GM19455 (cell line): ENCODE measurements around the gene NOS2.
"Not testable (repeated sequence)": the region's sequence is repeated elsewhere in the genome, so short reads cannot be mapped to it uniquely, and the experiment has no call there.

ENCODE experiments used
- ATAC-seq: cut with Tn5 transposase; IDR thresholded peaks from one replicate; pipeline ENCODE4 v1.9.1; 2021; ENCODE audit not compliant: unreplicated experiment

The NOS2 gene

GRCh38 chr17:27800522-27800921 is at the start of gene NOS2:
Gene NOS2 (minus strand): TSS chr17:27800529. CDS start chr17:27798809, 1,720 bp downstream.
- ATAC-seq = no peak

DNA sequence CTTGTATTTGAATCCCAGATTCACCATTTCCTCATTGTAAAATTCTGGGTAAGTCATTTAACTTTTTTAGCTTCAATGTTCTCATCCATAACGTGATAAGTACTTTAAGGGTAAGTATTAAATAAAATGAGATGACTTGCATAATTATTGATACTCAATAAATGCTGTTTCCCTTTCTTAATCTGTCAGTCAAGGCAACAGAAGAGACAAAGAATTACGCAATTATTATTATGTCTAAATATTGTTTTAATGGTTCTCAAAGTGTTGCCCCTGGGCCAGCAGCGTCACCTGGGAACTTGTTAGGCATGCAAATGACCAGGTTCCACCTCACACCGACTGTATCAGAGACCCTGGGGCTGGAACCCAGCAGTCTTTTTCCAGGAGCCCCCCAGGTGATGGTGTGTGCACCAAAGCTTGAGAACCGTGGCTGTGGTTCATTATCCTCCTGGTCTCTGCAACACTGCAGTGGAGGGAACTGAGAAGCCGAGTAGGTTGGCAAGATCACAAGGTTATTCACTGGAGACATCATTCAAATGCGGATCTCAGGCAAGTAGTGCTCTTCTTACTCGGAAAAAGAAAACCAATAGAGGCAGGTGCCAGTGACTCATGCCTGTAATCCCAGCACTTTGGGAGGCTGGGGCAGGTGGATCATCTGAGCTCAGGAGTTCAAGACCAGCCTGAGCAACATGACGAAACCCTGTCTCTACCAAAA is 49.3 kb upstream of the NOS2 start:
- ATAC-seq = no peak

DNA sequence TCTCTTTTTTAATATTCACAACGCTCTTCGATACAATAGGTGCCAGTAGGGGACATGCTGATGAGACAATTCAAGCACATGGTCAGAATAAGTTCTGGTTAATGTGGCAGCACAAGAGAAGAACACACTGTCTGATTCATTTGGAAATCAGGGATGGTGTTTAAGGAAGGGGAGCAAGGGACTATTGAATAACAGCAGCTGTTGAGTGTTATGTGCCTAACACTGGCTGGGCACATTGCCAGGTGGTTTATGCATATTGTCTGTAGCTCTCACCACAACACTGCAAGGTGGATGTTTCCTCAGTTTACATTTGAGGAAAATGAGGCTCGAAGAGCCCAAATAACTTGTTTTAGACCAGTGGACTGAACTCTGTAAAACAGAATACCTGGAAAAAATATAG is 48.6 kb upstream of the NOS2 start:
- ATAC-seq = no peak

- not testable (repeated sequence) for ATAC-seq
Observed at GRCh38 chr17:27846808-27847307, 46.5 kb upstream of the NOS2 start.

DNA sequence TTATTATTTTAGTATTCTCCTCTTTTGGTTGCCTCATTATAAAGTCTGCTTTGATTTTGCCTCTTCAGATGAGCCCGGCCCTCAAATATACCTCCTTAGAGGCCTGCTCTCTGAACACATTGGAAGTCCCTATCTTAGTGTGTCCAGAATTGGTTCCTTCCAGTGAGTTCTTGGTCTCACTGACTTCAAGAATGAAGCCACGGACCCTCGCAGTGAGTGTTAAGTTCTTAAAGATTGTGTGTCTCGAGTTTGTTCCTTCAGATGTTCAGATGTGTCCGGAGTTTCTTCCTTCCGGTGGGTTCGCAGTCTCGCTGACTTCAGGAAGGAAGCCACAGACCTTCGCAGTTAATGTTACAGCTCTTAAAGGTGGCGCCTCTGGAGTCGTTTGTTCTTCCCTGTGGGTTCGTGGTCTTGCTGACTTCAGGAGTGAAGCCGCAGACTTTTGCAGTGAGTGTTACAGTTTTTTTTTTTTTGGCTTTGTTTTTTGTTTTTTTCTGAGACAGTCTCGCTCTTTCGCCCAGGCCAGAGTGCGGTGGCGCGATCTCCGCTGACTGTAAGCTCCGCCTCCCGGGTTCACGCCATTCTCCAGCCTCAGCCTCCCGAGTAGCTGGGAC is 45.8 kb upstream of the NOS2 start:
- no peak for ATAC-seq

DNA sequence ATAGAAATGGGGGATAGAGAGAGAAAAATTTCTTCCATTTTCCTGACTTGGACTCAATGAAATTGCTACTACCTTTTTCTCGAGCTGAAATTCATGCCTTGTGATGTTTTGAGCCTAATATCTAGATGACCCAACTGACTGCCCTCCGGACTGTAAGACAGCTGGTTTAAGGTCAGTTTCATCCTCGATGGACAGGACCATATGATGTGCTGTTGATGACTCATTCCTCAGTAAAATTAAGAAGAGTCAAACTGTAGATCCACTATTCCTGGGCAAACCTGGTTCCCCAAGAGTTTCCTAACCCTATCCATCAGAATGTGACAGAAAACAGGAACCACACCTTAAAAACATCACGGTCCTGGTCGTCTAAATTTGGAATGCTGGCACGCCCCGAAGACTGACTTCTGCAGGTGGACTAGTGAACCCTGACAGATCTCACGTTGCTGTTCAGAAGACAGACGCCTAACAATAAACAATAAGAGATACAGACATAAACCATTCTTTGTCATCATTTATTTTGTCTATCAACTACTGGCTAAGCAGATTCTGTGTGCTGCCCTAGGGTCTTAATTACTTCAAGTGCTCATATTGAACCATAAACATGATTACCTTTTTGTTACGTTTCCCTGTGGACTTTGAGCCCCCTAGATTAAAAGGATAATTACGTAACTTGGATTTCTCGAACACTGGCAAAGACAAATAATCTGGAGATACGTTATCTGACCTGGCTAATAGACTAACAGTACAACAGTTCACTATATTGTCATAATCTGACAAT is 45.1 kb upstream of the NOS2 start:
- ATAC-seq = no peak

DNA sequence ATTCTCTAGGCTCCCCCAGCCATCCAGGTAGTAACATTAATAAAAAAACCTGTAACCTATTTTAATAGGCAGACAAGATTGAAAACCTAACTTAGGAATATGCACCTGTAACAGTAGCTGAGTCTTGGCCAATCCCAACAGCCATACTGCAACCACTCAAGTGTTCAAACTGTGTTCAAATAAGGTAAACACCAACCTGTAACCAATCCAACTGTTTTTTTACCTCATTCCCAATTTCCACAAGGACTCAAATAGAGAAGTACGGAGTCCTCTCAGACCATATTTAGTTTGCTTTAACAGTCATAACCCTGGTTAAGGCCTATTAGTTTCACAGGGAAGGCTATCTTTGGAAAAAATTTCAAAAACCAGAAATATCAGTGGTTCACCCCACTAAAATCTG is 40.4 kb upstream of the NOS2 start:
- ATAC-seq = no peak

DNA sequence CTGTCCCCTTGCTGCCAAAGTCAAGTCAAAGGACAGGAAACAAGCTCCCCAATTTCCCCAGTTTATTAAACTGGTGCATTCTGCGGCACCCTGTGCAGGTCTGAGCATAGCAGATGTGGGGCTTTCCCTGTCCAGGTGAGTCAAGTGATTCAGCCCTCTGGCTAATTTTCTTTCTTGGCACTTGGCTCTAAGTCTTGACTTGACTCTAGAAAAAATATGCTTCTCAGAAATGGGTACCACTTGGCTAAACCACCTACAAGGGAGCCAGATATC is 40.0 kb upstream of the NOS2 start:
- ATAC-seq = not testable (repeated sequence)

DNA sequence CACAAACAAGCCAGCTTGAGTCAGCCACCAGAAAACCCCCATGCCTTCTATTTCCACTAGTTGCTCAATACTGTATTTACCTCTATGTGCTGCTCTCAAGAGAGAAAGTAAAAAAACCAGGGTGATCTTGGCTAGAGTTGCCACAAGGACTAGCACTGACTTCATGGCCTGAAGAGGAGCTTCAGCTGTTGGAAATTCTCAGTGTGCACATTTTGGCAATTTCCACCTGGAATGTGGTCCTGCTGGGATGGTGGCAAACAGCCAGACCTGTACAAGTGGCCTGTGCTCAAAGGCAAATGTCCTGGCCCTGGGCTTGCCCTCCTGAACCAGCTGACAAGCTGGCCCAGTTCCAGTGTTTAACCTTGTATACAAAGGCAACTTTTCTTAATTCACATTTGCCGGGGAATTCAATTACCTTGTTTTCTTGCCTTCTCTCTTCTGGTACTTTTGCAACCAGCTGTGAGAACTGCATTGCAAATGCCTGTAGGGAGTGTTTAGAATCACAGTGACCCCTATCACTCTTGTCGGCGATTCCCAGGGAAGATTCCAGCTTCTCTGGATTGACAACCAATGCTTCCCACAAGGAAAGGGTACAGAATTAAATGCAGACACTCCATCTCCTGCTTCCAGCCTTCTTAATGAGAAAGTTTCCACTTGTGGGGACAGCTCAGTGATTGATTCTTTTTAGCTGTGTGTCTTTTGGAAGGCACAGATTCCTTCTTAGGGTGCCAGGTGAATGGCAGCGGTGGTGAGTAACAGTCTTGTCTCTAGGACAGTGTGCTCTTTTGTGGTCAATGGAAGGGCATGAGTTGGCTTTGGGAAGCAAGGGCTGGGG is 39.5 kb upstream of the NOS2 start:
- not testable (repeated sequence) for ATAC-seq

GRCh38 chr17:27838607-27839006 is 38.3 kb upstream of the NOS2 start:
- ATAC-seq = not testable (repeated sequence)

DNA sequence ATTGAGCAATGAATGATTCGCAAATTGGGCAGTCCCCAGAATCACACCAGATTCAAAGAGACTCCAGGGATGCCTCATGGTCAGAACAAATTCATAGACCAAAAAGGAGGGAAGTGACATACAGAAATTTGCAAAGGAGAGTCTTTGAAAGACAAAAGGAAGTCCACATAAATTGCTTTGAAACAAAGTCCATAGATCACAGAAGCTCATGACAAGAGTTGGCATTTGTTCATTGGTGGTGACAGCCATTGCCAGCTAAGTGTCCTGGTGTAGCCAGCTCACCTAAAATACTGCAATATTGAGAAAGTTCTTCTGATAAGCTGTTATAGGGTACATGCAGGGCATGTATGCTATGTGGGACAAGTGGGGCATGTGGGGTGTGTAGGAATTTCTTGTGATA is 37.4 kb upstream of the NOS2 start:
- not testable (repeated sequence) for ATAC-seq

GRCh38 chr17:27836651-27837050 is 36.3 kb upstream of the NOS2 start:
- ATAC-seq = no peak

GRCh38 chr17:27834571-27834970 is 34.2 kb upstream of the NOS2 start:
- no peak for ATAC-seq

- no peak for ATAC-seq
Observed at GRCh38 chr17:27832831-27833230, 32.5 kb upstream of the NOS2 start.

- ATAC-seq = not testable (repeated sequence)
Observed at GRCh38 chr17:27829888-27830287, 29.6 kb upstream of the NOS2 start.

DNA sequence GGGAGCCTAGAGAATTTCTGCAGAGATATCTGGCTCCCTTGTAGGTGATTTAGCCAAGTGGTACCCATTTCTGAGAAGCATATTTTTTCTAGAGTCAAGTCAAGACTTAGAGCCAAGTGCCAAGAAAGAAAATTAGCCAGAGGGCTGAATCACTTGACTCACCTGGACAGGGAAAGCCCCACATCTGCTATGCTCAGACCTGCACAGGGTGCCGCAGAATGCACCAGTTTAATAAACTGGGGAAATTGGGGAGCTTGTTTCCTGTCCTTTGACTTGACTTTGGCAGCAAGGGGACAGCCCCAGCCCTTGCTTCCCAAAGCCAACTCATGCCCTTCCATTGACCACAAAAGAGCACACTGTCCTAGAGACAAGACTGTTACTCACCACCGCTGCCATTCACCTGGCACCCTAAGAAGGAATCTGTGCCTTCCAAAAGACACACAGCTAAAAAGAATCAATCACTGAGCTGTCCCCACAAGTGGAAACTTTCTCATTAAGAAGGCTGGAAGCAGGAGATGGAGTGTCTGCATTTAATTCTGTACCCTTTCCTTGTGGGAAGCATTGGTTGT is 28.9 kb upstream of the NOS2 start:
- ATAC-seq = not testable (repeated sequence)

DNA sequence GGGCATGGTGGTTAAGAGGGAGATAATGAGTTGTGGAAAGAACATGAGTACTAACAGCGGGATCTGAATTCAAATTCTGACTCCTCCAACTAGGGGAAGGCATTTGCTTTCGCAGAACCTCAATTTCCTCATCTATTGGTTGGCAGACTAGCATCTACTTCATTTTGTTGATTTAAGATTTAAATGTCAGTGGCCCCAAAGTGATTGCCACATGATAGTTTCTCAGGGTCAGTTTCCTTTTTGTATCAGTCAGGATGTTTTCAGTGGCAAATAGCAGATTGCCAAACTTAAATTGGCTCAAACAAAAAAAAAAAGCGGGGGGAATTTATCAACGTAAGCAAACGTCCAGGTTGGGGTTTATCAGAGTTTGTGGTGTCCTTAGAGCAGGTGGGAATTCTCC is 25.1 kb upstream of the NOS2 start:
- no peak for ATAC-seq

DNA sequence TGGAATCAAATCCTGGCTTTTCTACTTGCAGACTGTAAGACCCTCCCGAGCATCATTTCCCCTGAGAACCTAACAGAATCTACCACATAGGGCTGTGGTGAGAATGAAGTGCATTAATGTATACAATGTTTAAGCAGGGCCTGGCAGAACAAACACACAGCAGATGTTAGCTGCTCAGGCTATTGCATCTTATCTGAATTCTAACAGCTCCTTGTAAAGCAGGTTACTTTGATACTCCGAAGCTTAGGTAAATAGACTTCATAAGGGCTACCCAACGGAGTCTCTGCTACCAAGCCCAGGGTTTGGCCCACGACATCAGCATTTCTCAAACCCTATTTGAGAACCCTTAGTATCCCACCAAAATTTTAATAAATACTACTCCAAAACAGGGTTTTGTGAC is 24.4 kb upstream of the NOS2 start:
- ATAC-seq = no peak

DNA sequence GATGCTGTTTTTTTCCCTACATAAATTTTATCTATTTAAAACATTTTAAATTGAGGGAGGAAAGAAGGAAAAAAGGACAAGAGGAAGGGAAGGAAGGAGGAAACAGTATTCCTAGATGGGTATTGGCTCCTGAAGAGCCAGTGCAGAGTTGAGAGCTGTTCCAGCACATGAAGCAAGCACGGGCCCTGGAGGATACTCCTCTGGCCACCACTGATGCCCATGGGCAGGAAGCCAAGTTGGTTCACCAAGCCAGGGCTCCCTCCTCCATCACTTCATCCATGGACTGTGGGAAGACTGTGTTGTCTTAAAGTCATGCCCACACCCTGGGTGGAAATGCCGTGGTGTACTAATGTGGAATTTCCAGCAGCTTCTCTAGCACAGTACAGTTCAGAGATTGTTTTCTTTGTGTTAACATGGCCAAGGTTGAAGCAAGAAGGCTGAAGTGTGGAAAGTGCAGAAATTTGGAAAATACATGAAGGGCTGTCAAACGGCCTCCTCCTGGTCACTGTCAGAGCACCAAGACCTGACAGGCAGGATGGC is 23.9 kb upstream of the NOS2 start:
- ATAC-seq = no peak

DNA sequence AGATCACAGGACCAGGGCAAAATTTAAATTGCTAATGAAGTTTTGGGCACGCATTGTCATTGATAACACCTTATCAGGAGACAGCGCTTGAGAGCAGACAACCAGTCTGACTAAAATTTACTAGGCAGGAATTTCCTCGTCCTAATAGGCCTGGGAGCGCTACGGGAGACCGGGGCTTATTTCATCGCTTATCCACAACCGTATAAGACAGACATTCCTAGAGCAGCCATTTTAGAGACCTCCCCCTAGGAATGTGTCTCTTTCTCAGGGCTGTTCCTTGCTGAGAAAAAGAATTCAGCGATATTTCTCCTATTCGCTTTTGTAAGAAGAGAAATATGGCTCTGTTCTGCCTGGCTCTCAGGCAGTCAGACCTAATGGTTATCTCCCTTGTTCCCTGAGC is 21.8 kb upstream of the NOS2 start:
- not testable (repeated sequence) for ATAC-seq

- ATAC-seq = no peak
Observed at GRCh38 chr17:27821318-27821717, 21.0 kb upstream of the NOS2 start.
